H1 (cell line): ENCODE results near the gene CEP70. TPM values are rescaled to one million over a fixed set of nuclear protein-coding genes. Genes with fewer than 3 reads are reported as not detected.

Experiments
- BCL11A ChIP-seq, 2 experiments: IDR thresholded peaks; one replicate each; pipeline ENCODE4 v1.6.1; 2011; ENCODE audit warnings: low read depth in 2 of 2, low read length in 2 of 2, mild to moderate bottlenecking in 2 of 2
- CBX8 ChIP-seq: fragments of 300-800, 300-1000 bp; sonication (generic); IDR thresholded peaks from 2 replicates; pipeline ENCODE4 v1.7.1; 2016; ENCODE audit warnings: low read depth, low read length, borderline replicate concordance
- CHD7 ChIP-seq: fragments of 300-600 bp; sonication (generic); IDR thresholded peaks from 2 replicates; pipeline ENCODE4 v1.7.1; 2012; ENCODE audit warnings: low read length, moderate library complexity, mild to moderate bottlenecking, inconsistent platforms; ENCODE audit not compliant: insufficient replicate concordance
- CREB1 ChIP-seq: IDR thresholded peaks from 2 replicates; pipeline ENCODE4 v1.6.1; 2012; ENCODE audit warnings: inconsistent platforms
- EP300 ChIP-seq, 2 experiments: IDR thresholded peaks; 1 replicate in 1 of 2; 2 replicates in 1 of 2; pipeline ENCODE4 v1.6.1; 2011 to 2012; ENCODE audit warnings: low read depth in 2 of 2, low read length in 2 of 2, mild to moderate bottlenecking in 2 of 2, borderline replicate concordance in 1 of 2, inconsistent platforms in 1 of 2, moderate library complexity in 1 of 2
- POLR2AphosphoS5 ChIP-seq: IDR thresholded peaks from 2 replicates; pipeline ENCODE4 v1.6.1; 2011; ENCODE audit warnings: low read depth, low read length
- RNF2 ChIP-seq: fragments of 200-900, 300-1000 bp; sonication (generic); IDR thresholded peaks from 2 replicates; pipeline ENCODE4 v1.7.1; 2016; ENCODE audit warnings: borderline replicate concordance, low read depth, mild to moderate bottlenecking, antibody characterized with exemption, low read length; ENCODE audit not compliant: poor library complexity, severe bottlenecking; ENCODE audit errors: missing control alignments
- SIRT6 ChIP-seq: IDR thresholded peaks from one replicate; pipeline ENCODE4 v1.7.1; 2012; ENCODE audit warnings: low read length, inconsistent platforms
- SIX5 ChIP-seq: IDR thresholded peaks from 2 replicates; pipeline ENCODE4 v1.6.1; 2011; ENCODE audit warnings: mild to moderate bottlenecking, low read depth, low read length
- SUZ12 ChIP-seq: fragments of 200-600 bp; sonication (generic); IDR thresholded peaks from 2 replicates; pipeline ENCODE4 v1.6.1; 2012; ENCODE audit warnings: mild to moderate bottlenecking, inconsistent platforms, low read length, moderate library complexity, mixed read lengths
- ZNF274 ChIP-seq: IDR thresholded peaks from 2 replicates; pipeline ENCODE4 v1.7.0; 2012; ENCODE audit warnings: low read length, borderline replicate concordance; ENCODE audit errors: extremely low read depth
- polyA plus RNA-seq, 7 experiments: library from polyadenylated mRNA; depleted of rRNA in 3 of 7; stranded (reverse) in 5 of 7; unstranded in 2 of 7; fragments of >200 nt in 5 of 7; fragments of 200-250 nt in 2 of 7; gene quantifications; 1 replicate in 5 of 7; 2 replicates in 1 of 7; 4 replicates in 1 of 7; pipeline versions ENCODE4 v1.2.1 to v1.2.3, GENCODE V29; 2011 to 2013; ENCODE audit warnings: missing spikeins in 2 of 7, mixed read lengths in 2 of 7
- total RNA-seq: library from RNA; stranded (reverse); fragmentation: NEBNext Ultra II Directional; extraction: Animal tissue kit (Norgen Biotek cat#: 25700); gene quantifications from 2 replicates; pipeline ENCODE4 v1.2.1, GENCODE V29; 2021

The CEP70 gene
- total and polyA plus RNA-seq, 2 of the 8 experiments (the other 6 are each of a cell fraction or from before 2014, with no cell fraction given), result 3.9 to 26.2 TPM

DNA sequence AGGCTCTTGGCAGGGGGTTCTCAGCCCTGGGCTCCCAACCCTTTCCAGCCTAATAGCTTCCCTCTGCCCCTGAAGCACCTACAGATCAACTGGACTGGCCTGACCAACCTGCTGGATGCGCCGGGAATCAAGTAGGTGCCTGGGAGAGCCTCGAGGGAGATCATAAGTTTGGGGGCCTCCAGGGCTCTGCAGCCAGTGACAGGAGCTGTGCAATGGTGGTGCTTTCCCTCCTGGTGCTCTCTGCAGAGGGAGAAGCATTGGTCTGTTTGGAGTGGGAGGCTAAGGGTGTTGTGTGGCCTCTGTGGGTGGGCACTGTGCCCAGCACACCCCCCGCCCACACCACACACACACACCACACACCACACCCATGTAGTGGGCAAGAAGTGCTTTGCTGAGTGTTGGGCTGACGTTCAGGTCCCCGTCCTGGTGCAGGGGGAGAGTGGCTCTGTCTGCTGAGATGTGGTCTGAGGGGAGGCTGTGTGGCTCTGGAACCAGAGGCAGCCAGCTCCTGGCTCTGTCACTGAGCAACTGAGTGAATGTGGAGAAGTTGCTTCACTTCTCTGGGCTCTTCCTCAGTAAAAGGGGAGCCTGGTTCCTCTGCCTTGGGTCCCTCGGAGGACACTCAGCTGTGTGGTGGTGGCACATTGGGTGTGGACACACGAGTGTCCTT lies 133.4 kb downstream of the CEP70 start (continued):
- no peak for TF ChIP-seq CHD7
- no peak for TF ChIP-seq BCL11A (IDR thresholded peaks at IDR 0.05; ENCODE audit: low read depth in 2 of 2, low read length in 2 of 2)
- TF ChIP-seq CREB1, result no peak
- TF ChIP-seq RNF2, result no peak
- TF ChIP-seq SIX5, result no peak
- no peak for TF ChIP-seq ZNF274
- TF ChIP-seq SUZ12, result no peak
- no peak for TF ChIP-seq SIRT6
- TF ChIP-seq POLR2AphosphoS5, result no peak
- no peak for TF ChIP-seq EP300 (IDR thresholded peaks at IDR 0.05; ENCODE audit: borderline replicate concordance in 1 of 2, low read depth in 2 of 2, low read length in 2 of 2)
- TF ChIP-seq CBX8, result no peak
